SU-DHL-6 (cell line): ENCODE data around the gene KLF2.

Experiments
- EZH2phosphoT487 ChIP-seq: fragments of 200-600 bp; sonication (generic), shearing (Covaris generic); conservative IDR thresholded peaks from 2 replicates; pipeline ENCODE4 v1.6.1; 2018; ENCODE audit warnings: mild to moderate bottlenecking, antibody characterized with exemption, low read length, moderate library complexity, mixed read lengths
- TF ChIP-seq, protein P1 (sequence below): fragments of 200-600 bp; sonication (generic); IDR thresholded peaks from one replicate; pipeline ENCODE4 v1.5.1; 2017; ENCODE audit warnings: antibody characterized with exemption, mild to moderate bottlenecking, low read length, moderate library complexity; ENCODE audit not compliant: insufficient read depth, poor library complexity, severe bottlenecking

DNA sequence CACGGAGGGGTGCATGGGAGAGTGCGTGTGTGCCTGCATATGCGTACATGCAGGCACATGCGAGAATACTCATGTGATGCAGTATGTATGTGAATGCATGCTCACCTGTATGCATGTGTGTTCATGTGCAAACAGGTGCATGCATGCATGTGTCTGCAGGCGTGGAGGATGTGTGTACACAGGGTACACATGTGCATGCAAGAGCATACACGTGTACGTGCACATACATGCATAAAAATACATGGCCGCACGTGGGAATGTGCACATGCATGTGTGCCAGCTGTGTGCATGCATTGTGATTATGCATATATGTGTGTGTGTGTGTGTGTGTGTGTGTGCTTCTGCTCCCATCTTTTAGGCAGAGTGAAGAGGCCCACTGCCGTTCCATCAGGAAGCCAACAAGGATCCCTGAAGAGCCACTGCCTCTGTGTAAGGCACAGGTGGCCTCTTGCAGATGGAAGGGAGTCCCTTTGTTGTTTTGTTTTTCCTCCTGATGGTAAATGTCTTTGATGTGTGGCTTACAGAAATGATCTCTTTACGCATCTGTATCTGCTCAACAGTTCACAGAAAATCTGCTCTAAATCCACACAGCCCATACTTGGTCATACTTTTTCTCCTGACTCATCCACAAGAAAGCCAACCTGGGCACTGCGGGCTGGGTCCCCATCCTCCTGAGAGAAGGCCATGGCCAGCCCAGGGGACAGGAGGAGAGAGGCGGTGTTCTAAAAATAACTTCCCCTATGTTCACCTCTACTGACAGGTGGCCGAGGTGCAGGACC lies 50.7 kb downstream of the KLF2 start:
- TF ChIP-seq, protein P1, sequence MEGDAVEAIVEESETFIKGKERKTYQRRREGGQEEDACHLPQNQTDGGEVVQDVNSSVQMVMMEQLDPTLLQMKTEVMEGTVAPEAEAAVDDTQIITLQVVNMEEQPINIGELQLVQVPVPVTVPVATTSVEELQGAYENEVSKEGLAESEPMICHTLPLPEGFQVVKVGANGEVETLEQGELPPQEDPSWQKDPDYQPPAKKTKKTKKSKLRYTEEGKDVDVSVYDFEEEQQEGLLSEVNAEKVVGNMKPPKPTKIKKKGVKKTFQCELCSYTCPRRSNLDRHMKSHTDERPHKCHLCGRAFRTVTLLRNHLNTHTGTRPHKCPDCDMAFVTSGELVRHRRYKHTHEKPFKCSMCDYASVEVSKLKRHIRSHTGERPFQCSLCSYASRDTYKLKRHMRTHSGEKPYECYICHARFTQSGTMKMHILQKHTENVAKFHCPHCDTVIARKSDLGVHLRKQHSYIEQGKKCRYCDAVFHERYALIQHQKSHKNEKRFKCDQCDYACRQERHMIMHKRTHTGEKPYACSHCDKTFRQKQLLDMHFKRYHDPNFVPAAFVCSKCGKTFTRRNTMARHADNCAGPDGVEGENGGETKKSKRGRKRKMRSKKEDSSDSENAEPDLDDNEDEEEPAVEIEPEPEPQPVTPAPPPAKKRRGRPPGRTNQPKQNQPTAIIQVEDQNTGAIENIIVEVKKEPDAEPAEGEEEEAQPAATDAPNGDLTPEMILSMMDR = no peak
- TF ChIP-seq EZH2phosphoT487 = no peak
